HG02798 (cell line): ENCODE data around the gene CCDC74B.
"Not testable (repeated sequence)": the region's sequence is repeated elsewhere in the genome, so short reads cannot be mapped to it uniquely, and the experiment has no call there.

ENCODE experiments used
- ATAC-seq: cut with Tn5 transposase; IDR thresholded peaks from one replicate; pipeline ENCODE4 v1.9.1; 2021; ENCODE audit warnings: mild to moderate bottlenecking; ENCODE audit not compliant: unreplicated experiment, poor library complexity

CCDC74B gene

GRCh38 chr2:130145006-130145414, at the start of gene CCDC74B:
Gene CCDC74B (minus strand): TSS chr2:130145112. CDS start chr2:130144996, 116 bp downstream.
- peak; percentile 95 for ATAC-seq

- ATAC-seq = not testable (repeated sequence)
These were observed 48.9 kb upstream of the CCDC74B start for GRCh38 chr2:130193824-130194223.

- not testable (repeated sequence) for ATAC-seq
These were observed 47.5 kb upstream of the CCDC74B start for GRCh38 chr2:130192451-130192850.

- not testable (repeated sequence) for ATAC-seq
These were observed 46.4 kb upstream of the CCDC74B start for GRCh38 chr2:130191319-130191718.

GRCh38 chr2:130190237-130190636, 45.3 kb upstream of the CCDC74B start:
- ATAC-seq = no peak

- not testable (repeated sequence) for ATAC-seq
These were observed 44.0 kb upstream of the CCDC74B start for GRCh38 chr2:130188958-130189357.

GRCh38 chr2:130187859-130188792, 43.2 kb upstream of the CCDC74B start:
- not testable (repeated sequence) for ATAC-seq

GRCh38 chr2:130187268-130187667, 42.4 kb upstream of the CCDC74B start:
- no peak for ATAC-seq

- ATAC-seq = no peak
These were observed 41.5 kb upstream of the CCDC74B start for GRCh38 chr2:130186391-130186790.

- no peak for ATAC-seq
These were observed 41.0 kb upstream of the CCDC74B start for GRCh38 chr2:130185896-130186295.

- ATAC-seq = no peak
These were observed 40.5 kb upstream of the CCDC74B start for GRCh38 chr2:130185436-130185835.

GRCh38 chr2:130183512-130184373, 38.8 kb upstream of the CCDC74B start:
- ATAC-seq = no peak

GRCh38 chr2:130182826-130183511, 38.1 kb upstream of the CCDC74B start:
- not testable (repeated sequence) for ATAC-seq

GRCh38 chr2:130181880-130182682, 37.2 kb upstream of the CCDC74B start, which contains the start of gene MZT2B:
Gene MZT2B (plus strand): TSS chr2:130182262. CDS start chr2:130182283, 21 bp downstream.
- ATAC-seq = peak; percentile 86

- ATAC-seq = peak; percentile 68
These were observed 36.5 kb upstream of the CCDC74B start, which contains the start of gene SMPD4 for GRCh38 chr2:130181325-130181879. Gene SMPD4 (minus strand): TSS chr2:130181602. CDS start chr2:130176592, 5,010 bp downstream.

- ATAC-seq = not testable (repeated sequence)
These were observed 35.8 kb upstream of the CCDC74B start for GRCh38 chr2:130180404-130181324.

GRCh38 chr2:130174866-130175265, 30.0 kb upstream of the CCDC74B start:
- peak; percentile 82 for ATAC-seq

- no peak for ATAC-seq
These were observed 25.0 kb upstream of the CCDC74B start for GRCh38 chr2:130169896-130170295.
